HT1080 (cell line): ENCODE data around the gene UBE2G1. TPM values are rescaled to one million over a fixed set of nuclear protein-coding genes. Genes with fewer than 3 reads are reported as not detected.
"Not testable (repeated sequence)": the region's sequence is repeated elsewhere in the genome, so short reads cannot be mapped to it uniquely, and the experiment has no call there.

ENCODE experiments used
- DNase-seq: peaks from one replicate; pipeline ENCODE4 v3.0.0-alpha.2; 2015; ENCODE audit warnings: low read depth
- total RNA-seq: library from RNA; depleted of rRNA; stranded (reverse); fragments of >200 nt; shearing (Covaris generic); gene quantifications from 2 replicates; pipeline ENCODE4 v1.2.3, GENCODE V29; 2014

The UBE2G1 gene
- total RNA-seq, 1 experiment from 2014 or later: 80.2 TPM

- not testable (repeated sequence) for DNase-seq
Measured at GRCh38 chr17:4375796-4376440, 9.4 kb upstream of the UBE2G1 start.

DNA sequence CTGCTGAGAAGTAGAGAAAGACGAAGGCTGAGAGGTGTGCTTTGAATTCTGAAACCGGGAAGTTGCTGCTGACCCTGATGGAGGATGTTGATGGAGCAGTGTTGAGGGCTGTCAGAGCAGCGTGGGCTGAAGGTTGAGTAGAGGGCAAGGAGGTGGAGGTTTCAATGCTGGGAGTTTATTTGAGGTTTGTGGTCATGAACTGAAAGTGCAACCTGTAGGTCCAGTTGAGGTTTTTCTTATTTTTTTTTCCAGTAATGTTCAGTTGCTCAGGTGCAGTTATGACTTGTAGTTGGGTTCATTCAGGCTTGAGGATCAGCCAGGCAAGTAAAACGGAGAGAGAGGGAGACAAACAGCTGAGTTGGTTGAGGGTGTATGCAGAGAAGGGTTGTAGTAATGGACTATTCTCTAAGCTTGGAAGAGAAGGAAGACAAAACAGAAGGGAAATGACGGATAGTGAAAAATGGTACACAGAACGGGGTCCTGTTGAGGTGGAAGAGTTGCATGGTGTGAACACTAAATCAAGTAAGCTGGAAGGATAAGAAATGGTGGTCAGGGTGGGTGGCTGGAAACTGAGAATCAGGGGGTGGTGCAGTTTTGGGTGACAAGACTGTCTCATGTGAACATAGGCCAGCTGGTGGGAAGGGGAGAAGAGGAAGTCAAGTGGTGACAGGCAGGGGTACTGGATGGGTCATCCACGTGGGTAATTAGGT, 8.7 kb upstream of the UBE2G1 start:
- no peak for DNase-seq

DNA sequence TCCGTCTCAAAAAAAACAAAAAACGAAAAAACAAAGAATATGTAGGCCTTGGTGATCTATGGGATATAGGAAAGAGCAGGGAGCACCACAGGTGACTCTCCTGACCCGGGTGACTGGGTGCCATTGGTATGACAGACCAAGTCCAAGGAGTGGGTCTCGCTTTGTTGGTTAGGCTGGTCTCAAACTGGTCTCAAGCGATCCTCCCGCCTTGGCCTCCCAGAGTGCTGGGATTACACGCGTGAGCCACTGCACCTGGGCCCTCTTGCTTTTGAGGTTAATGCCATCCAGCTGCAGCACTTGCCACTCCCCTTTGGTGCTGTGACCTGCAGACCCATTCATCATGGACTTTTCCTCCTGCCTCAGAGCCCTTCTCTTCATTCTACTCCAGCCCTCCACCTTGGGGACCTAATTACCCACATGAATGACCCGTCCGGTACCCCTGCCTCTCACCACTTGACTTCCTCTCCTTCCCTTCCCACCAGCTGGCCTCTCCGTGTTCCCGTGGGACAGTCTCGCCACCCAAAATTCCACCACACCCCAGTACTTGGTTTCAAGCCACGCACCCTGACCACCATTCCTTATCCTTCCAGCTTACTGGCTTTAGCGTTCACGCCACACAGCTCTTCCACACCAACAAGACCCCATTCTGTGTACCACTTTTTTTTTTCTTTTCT, 3.2 kb upstream of the UBE2G1 start:
- DNase-seq: no peak

- DNase-seq: no peak
Measured at GRCh38 chr17:4368341-4368740, 1.9 kb upstream of the UBE2G1 start.

GRCh38 chr17:4367177-4367576, 702 bp upstream of the UBE2G1 start:
- not testable (repeated sequence) for DNase-seq

DNA sequence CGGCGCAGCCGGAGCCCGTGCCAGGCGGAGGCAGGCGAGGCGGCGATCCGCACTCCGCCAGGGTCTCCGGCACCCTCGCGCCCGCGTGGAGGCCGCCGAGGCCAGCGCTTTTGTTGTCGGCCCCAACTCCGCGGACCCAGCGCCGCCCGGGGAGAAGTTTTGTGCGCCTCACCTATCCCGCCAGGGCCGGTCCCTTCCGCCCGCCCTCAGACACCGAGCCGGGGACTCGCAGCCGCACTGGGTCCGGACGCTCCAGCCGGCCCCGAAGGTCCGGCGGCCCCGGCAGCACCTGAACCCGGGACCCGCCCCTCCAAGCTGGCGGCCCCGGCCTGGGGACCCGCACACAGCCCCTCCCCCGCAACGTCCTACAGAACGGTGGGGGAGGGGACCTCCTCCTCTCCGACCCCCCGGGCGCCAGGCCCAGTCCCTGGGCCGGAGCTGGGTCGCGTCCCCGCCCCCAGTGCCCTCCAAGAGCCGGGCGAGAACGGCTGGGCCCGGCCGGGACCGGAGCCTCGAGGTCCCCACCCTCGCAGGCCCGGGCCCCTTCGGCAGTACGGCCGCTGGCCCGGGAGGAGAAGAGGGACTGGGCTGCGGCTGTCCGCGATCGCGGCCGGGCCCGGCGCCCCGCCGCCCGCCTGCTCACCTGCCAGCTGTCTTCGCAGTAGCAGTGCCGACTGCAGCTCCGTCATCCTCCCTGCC, 698 bp downstream of the UBE2G1 start:
- DNase-seq: peak; percentile 30

GRCh38 chr17:4365103-4365627, 1.3 kb downstream of the UBE2G1 start:
- DNase-seq: peak; percentile 90

DNA sequence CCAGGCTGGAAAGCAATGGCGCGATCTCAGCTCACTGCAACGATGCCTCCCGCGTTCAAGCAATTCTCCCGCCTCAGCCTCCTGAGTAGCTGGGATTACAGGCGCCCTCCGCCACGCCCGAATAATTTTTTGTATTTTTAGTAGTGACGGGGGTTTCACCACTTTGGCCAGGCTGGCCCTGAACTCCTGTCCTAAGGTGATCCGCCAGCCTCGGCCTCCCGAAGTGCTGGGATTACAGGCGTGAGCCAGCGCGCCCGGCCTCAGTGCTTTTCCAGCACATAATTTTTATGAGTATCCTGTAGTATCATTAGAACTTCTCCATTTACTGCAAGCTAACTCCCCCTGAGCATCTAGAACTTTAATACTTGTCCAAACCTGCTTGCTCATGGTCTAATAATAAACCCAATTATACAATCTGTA, 1.8 kb downstream of the UBE2G1 start:
- no peak for DNase-seq

DNA sequence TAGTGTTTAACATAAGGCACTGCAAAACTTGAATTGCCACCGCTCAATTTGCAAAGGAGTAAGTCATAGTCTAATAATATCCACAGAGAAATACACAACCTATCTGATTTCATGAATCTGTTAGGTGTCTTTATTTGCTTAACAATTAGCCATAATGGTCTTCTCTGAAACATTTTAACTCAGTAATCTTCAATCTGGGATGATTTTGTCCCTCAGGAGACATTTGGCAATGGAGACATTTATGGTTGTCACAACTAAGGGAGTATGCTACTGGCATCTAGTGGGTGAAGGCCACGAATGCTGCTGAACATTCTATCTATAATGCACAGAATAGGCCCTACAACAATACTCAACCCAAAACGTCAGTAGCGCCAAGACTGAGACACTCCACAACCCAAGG, 4.3 kb downstream of the UBE2G1 start:
- no peak for DNase-seq

DNA sequence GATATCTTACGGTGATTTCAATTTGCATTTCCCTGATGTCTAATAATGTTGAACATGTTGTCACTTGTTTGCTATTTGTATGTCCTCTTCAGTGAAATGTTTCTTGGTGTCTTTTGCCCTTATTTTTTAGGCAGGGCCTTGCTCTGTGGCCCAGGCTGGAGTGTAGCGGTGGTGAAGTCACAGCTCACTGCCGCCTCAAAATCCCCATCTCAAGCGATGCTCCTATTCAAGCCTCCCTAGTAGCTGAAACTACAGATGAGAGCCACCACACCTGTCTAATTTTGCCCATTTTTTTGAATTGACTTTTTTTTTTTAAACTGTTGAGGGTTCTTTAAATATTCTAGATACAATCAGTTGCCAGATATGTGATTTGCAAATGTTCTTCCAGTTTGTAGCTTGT, 8.3 kb downstream of the UBE2G1 start:
- DNase-seq: no peak

DNA sequence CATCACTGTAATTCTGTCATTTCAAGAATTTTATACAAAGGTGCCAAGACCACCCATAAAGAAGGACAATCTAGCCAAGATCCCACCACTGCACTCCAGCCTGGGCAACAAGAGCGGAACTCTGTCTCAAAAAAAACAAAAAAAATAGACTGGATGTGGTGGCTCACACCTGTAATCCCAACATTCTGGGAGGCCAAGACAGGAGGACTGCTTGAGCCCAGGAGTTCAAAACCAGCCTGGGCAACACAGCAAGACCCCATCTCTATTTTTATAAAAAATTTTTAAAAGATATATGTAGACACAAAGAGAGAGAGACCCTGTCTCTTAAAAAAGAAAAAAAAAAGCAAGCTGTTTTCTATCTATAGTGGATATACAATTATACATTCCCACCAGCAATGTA, 8.8 kb downstream of the UBE2G1 start:
- no peak for DNase-seq

DNA sequence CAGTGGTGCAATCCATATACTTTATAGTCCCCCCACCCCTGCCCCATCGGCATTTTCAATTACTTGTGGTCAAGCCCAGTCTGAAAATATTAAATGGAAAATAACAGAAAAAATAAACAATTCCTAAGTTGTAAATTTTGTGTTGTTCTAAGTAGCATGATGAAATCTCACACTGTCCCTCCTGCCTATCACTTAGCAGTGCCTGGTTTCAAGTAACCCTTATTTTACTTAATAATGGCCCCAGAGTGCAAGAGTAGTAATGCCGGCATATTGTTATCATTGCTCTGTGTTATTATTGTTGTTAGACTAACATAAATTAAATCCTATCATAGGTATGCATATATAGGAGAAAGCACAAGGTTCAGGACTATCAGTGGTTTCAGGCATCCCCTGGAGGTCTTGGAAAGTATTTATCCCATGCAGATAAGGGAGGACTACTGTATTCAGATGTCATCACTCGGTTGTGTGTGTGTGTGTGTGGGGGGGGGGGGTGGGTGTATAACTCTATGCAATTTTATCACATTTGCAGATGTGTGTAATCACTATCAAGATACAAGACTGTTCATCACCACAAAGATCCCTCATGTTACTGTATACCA, 9.3 kb downstream of the UBE2G1 start:
- no peak for DNase-seq

DNA sequence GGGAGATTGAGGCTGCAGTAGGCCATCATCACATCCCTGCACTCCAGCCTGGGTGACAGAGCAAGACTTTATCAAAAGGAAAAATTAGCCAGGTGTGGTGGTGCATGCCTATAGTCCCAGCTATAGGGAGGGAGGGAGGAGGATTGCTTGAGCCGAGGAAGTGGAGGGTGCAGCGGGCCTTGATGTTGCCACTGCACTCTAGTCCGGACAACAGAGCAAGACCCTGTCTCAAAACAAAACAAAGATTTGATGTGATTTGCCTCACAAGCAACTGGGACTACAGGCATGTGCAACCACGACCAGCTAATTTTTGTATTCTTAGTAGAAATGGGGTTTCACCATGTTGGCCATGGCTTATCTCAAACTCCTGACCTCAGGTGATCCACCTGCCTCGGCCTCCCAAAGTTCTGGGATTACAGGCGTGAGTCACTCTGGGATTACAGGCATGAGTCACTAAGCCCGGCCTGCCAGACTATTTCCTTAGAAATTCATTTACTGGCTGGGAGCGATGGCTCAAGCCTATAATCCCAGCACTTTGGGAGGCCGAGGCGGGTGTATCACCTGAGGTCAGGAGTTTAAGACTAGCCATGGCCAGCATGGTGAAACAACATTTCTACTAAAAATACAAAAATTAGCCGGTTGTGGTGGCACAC, 11.5 kb downstream of the UBE2G1 start:
- DNase-seq: peak; percentile 15

DNA sequence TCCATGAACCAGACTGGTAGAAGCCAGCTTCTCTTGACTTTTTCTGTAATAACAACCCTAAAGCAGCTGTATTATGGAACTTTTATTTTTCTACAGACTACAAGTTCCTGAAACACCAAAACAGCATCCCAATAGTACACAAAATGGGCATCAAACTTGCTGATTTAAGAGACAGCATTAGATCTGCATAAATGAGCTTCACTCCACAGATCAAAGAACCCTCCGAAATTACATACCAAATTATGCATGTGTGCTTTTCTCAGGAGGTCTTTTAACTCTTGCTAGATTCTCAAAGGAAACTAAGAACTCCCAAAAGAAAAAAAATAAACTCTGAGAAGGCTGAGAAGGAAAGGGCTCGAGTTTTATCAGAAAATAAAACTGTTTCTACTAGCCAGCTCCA, 12.3 kb downstream of the UBE2G1 start:
- no peak for DNase-seq

DNA sequence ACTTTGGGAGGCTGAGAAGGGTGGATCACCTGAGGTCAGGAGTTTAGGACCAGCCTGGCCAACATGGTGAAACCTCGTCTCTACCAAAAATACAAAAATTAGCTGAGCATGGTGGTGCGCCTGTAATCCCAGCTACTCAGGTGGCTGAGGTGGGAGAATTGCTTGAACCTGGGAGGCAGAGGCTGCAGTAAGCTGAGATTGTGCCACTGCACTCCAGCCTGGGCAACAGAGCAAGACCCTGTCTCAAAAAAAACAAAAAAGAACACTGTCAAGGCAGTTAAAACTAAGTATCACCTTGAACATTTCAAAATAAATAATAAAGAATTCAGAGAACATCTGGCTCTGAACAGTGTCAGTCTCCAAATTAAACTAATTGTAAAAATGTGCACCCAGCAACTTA, 16.3 kb downstream of the UBE2G1 start:
- not testable (repeated sequence) for DNase-seq

- no peak for DNase-seq
Measured at GRCh38 chr17:4345581-4346252, 20.8 kb downstream of the UBE2G1 start.

DNA sequence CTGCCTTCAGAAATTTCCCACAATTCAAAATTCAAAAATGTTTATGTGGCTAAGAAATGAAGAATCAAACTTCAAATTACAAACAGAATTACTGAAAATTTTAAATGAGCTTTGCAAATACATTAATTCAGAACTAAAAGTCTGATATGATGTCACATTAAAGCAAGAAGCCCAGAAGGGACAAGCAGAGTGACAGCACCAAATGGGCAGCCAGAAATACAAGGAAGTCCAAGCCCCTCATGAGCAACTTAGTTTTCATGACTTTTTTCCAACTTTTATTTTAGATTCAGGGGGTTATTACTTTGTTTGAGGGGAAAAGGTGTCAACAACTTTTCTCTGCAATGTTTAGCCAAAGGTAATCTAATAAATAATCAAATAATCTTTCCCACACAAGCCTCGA, 21.5 kb downstream of the UBE2G1 start:
- DNase-seq: no peak

- no peak for DNase-seq
Measured at GRCh38 chr17:4342535-4342934, 23.9 kb downstream of the UBE2G1 start.

- DNase-seq: no peak
Measured at GRCh38 chr17:4341616-4341977, 24.9 kb downstream of the UBE2G1 start.

DNA sequence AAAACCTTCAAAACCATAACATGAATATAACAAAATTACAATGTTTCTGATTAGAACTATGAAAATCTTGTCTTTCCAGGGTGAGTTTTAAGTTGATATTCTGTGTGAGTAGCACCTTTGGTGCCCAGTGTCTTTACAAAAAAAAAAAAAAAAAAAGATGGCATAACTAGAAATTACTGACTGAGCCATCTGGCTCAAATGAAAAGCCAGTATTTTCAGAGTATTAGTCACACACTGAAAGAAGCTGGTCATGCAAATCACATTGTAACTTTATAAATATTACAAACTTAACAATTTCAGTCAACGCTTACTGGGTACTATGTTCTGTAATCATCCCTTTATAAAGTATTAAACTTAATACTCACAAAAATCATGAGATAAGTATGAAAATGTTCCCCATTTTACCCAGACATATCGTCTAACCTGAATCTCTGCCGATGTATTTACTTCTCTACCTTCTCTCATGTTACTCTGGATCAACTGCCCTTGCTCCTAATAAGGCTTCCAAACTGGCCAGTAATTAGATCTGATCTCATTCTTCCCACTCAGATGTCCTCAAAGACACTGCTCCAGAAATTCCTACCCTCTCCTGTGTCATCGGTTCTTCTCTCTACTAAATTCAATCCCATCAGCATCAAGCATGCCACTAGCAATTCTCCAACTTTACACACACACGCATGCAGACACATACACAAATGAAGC, 25.4 kb downstream of the UBE2G1 start:
- no peak for DNase-seq
